A673 (cell line): ENCODE measurements around the gene GMDS.

Experiments used
- EZH2 ChIP-seq: fragments of 200-600 bp; sonication (generic); IDR thresholded peaks from 2 replicates; pipeline ENCODE4 v1.6.1; 2017; ENCODE audit warnings: borderline replicate concordance, low read depth, mild to moderate bottlenecking, mixed read lengths, antibody characterized with exemption, low read length; ENCODE audit not compliant: poor library complexity, severe bottlenecking
- TF ChIP-seq, protein P1 (sequence below): fragments of 300-800, 200-600 bp; sonication (generic); conservative IDR thresholded peaks from 2 replicates; pipeline ENCODE4 v1.5.1; 2017; ENCODE audit warnings: low read depth, mild to moderate bottlenecking, antibody characterized with exemption, low read length, moderate library complexity, mixed read lengths

- TF ChIP-seq, protein P1, sequence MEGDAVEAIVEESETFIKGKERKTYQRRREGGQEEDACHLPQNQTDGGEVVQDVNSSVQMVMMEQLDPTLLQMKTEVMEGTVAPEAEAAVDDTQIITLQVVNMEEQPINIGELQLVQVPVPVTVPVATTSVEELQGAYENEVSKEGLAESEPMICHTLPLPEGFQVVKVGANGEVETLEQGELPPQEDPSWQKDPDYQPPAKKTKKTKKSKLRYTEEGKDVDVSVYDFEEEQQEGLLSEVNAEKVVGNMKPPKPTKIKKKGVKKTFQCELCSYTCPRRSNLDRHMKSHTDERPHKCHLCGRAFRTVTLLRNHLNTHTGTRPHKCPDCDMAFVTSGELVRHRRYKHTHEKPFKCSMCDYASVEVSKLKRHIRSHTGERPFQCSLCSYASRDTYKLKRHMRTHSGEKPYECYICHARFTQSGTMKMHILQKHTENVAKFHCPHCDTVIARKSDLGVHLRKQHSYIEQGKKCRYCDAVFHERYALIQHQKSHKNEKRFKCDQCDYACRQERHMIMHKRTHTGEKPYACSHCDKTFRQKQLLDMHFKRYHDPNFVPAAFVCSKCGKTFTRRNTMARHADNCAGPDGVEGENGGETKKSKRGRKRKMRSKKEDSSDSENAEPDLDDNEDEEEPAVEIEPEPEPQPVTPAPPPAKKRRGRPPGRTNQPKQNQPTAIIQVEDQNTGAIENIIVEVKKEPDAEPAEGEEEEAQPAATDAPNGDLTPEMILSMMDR: no peak
- TF ChIP-seq EZH2: no peak
These were observed 18.5 kb upstream of the GMDS start for GRCh38 chr6:2263896-2264295.
